ENCODE measurements around the gene MEG3. TPM values are rescaled to one million over a fixed set of nuclear protein-coding genes. Genes with fewer than 3 reads are reported as not detected.

The MEG3 gene
- total RNA-seq, 4 donors from 2014 or later, result 5.0 to 28.9 (median 10.2) TPM

DNA sequence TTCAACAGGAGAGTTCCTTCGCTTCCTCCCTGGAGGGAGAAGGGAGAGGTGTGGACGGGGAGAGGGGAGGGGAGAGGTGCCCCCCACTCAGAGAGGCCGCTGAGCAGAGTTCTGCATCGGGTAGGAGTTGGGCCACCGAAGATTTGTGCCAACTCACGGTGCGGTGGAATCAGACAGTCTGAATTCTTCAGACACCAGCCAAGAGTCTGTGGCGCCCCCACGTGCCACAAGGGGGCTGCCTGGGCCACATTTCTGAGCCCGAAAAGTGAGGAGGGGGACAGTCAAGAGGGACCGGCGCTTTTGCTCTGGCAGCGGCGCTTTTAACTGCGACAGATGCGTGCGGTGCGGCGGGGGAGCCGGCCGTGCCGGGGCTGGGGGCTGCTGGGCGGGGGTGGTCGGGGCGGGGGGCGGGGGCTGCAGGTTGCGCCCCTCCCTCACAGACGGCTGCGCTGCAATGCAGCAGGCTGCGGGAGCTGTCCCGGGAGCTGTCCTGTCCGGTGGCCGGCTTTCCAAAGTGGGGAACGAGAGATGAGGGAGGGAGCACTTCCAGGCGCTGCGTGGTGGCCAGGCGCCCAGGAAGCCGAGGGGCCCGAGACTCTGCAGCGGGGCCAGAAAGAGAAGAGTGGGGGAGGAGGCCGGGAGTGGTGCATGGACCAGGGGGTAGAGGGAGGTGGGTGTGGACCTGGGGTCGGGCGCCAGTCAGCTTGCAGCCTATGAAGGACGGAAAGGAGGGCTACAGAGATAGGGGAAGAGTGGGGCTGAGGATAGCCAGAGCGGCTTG, 78.6 kb downstream of the MEG3 start:
- Histone ChIP-seq H3K9me3 (no peaks in the 10 kb centered on the region), H3K4me1 (peaks cover 9% of the 10 kb centered on the region), H3K27ac (no peak overlapping the region), H3K27me3 (peaks cover 71% of the 10 kb centered on the region), H3K36me3 (no peaks in the 10 kb centered on the region), H3K4me3 (no peak overlapping the region)
- 43% methylated on average over 20 of the region's 45 CpGs for WGBS
- DNase-seq (ENCODE audit: low spot score in 2 of 2), result peak in 1 of 2 donors; percentile 47
- no peak for TF ChIP-seq POLR2AphosphoS5 (IDR thresholded peaks at IDR 0.05)
- TF ChIP-seq EP300 (IDR thresholded peaks at IDR 0.05), result no peak
- TF ChIP-seq, protein P1, sequence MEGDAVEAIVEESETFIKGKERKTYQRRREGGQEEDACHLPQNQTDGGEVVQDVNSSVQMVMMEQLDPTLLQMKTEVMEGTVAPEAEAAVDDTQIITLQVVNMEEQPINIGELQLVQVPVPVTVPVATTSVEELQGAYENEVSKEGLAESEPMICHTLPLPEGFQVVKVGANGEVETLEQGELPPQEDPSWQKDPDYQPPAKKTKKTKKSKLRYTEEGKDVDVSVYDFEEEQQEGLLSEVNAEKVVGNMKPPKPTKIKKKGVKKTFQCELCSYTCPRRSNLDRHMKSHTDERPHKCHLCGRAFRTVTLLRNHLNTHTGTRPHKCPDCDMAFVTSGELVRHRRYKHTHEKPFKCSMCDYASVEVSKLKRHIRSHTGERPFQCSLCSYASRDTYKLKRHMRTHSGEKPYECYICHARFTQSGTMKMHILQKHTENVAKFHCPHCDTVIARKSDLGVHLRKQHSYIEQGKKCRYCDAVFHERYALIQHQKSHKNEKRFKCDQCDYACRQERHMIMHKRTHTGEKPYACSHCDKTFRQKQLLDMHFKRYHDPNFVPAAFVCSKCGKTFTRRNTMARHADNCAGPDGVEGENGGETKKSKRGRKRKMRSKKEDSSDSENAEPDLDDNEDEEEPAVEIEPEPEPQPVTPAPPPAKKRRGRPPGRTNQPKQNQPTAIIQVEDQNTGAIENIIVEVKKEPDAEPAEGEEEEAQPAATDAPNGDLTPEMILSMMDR (IDR thresholded peaks at IDR 0.05), result no peak
- TF ChIP-seq POLR2A (IDR thresholded peaks at IDR 0.05), result no peak

GRCh38 chr14:100905166-100905565, 79.2 kb downstream of the MEG3 start:
- peaks cover 67% of the 10 kb centered on the region for H3K27me3 ChIP-seq
- TF ChIP-seq, protein P1 (IDR thresholded peaks at IDR 0.05), result no peak
- TF ChIP-seq POLR2AphosphoS5 (IDR thresholded peaks at IDR 0.05) (no peak), EP300 (IDR thresholded peaks at IDR 0.05) (no peak), POLR2A (IDR thresholded peaks at IDR 0.05) (no peak)
- no peak overlapping the region for H3K27ac ChIP-seq
- H3K9me3 ChIP-seq, result no peaks in the 10 kb centered on the region
- H3K4me1 ChIP-seq, result peaks cover 8% of the 10 kb centered on the region
- 77% methylated on average over 12 of the region's 12 CpGs for WGBS
- no peak overlapping the region for H3K4me3 ChIP-seq
- no peaks in the 10 kb centered on the region for H3K36me3 ChIP-seq
- DNase-seq (ENCODE audit: low spot score in 2 of 2), result peak in 1 of 2 donors; percentile 40

DNA sequence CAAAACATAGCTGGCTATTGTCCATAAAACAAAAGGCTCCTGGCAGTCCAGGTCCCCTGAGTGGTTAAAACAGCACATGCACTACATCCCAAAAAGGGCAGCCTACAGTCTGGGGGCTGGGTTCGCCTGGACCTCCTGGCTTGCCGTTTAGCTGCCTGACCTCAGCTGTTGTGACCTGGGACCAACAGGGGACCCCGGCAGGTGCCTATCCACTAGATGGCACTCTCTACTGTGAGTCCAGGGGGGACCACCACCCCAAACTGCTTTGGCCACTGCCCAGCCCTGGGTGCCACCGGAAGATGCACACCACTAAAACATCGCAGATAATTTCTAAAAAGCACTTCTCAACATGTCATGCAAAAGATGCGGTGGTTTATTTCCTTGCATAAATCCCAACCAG, 80.5 kb downstream of the MEG3 start:
- TF ChIP-seq EP300 (IDR thresholded peaks at IDR 0.05), result no peak
- TF ChIP-seq, protein P1 (IDR thresholded peaks at IDR 0.05), result no peak
- no peak for TF ChIP-seq POLR2AphosphoS5 (IDR thresholded peaks at IDR 0.05)
- Histone ChIP-seq H3K4me3 (no peak overlapping the region), H3K36me3 (no peaks in the 10 kb centered on the region), H3K27ac (no peak overlapping the region), H3K9me3 (no peaks in the 10 kb centered on the region), H3K4me1 (no peaks in the 10 kb centered on the region), H3K27me3 (peaks cover 54% of the 10 kb centered on the region)
- 66% methylated on average over 4 of the region's 6 CpGs for WGBS
- DNase-seq (ENCODE audit: low spot score in 2 of 2), result no peak

DNA sequence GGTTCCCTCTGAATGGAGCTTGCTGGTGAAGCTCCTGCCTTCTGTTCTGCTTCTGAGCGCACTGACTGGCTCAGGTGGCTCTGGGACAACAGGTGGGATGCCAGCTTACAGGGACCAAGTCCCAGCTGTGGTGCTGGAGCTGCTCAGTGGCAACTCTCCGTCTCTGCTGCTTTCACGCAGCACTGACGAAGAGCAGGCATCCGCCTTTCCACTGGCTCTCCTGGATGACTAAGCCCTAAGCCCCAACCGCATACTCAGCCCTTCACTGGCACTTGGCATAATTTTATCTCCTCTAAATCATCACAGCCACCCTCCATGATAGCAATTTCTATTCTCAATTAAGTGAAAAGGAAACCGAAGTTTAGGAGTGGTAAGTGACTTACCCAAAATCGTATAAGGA, 81.3 kb downstream of the MEG3 start:
- TF ChIP-seq, protein P1 (IDR thresholded peaks at IDR 0.05), result no peak
- no peak for TF ChIP-seq POLR2AphosphoS5 (IDR thresholded peaks at IDR 0.05)
- no peak for TF ChIP-seq POLR2A (IDR thresholded peaks at IDR 0.05)
- TF ChIP-seq EP300 (IDR thresholded peaks at IDR 0.05), result no peak
- Histone ChIP-seq H3K9me3 (no peaks in the 10 kb centered on the region), H3K36me3 (no peaks in the 10 kb centered on the region), H3K4me3 (no peak overlapping the region), H3K27me3 (peaks cover 46% of the 10 kb centered on the region), H3K4me1 (no peaks in the 10 kb centered on the region), H3K27ac (no peak overlapping the region)
- no peak for DNase-seq (ENCODE audit: low spot score in 2 of 2)
- 87% methylated on average over 8 of the region's 8 CpGs for WGBS

DNA sequence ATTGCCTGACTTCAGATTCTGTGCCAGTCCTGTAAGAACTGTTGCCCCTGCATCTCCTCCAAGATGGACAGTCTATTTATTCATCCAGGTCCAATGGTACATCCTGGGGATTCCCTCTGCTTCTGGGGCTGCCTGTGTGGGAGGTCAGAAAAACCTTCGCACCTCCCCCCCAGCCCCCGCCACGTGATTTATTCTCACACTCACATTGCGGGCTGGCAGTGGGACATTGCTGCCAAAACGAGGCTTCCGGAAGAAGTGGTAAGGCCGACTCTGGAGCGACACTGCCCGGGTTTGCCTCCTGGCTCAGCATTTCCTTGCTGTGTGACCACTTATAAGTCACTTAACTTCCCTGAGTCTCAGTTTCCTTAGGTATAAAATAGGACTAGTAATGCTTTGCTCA, 83.5 kb downstream of the MEG3 start:
- H3K4me1 ChIP-seq, result no peaks in the 10 kb centered on the region
- TF ChIP-seq EP300 (IDR thresholded peaks at IDR 0.05), result no peak
- TF ChIP-seq POLR2A (IDR thresholded peaks at IDR 0.05), result no peak
- TF ChIP-seq, protein P1 (IDR thresholded peaks at IDR 0.05), result no peak
- no peak for TF ChIP-seq POLR2AphosphoS5 (IDR thresholded peaks at IDR 0.05)
- 88% methylated on average over 9 of the region's 9 CpGs for WGBS

More for the DNA sequence above, 83.5 kb downstream of the MEG3 start:
- Histone ChIP-seq H3K27ac (no peak overlapping the region), H3K4me3 (no peak overlapping the region), H3K27me3 (peaks cover 24% of the 10 kb centered on the region), H3K9me3 (no peaks in the 10 kb centered on the region), H3K36me3 (no peaks in the 10 kb centered on the region)
- DNase-seq (ENCODE audit: low spot score in 2 of 2), result no peak

All from suprapubic skin (tissue), 4 donors.